WTC11 (cell line): ENCODE data around the gene F5. TPM values are rescaled to one million over a fixed set of nuclear protein-coding genes. Genes with fewer than 3 reads are reported as not detected.

Experiments
- ATAC-seq: fragments of 200-7000 bp; cut with Tn5 transposase; 2 replicates; pipeline ENCODE4 v1.10.0; 2021; ENCODE audit warnings: mild to moderate bottlenecking, moderate library complexity
- Bru-seq: library from RNA; stranded (reverse); fragments of 400-500 nt; gene quantifications from one replicate; lab custom pipeline; 2021; lab: Mats Ljungman, UMichigan
- CTCF ChIA-PET: fragments of 300-600 bp; sonication (Branson Sonifier 250); formaldehyde crosslinking; loops from one replicate; lab custom pipeline; 2021; ENCODE audit warnings: antibody characterized with exemption; lab: Charles Lee
- POLR2A ChIA-PET: fragments of 350-600 bp; sonication (Branson Sonifier 250); formaldehyde crosslinking; loops from one replicate; lab custom pipeline; 2021; ENCODE audit warnings: antibody characterized with exemption; lab: Charles Lee
- DNase-seq: peaks from one replicate; pipeline ENCODE4 v3.0.0; 2021; ENCODE audit warnings: low spot score
- H3K27ac Mint-ChIP-seq: 2 replicates; pipeline ENCODE4 v1.8.0; 2021; ENCODE audit warnings: mixed read lengths
- H3K27me3 Mint-ChIP-seq: 2 replicates; pipeline ENCODE4 v1.8.0; 2021; ENCODE audit warnings: low read depth, mild to moderate bottlenecking, moderate library complexity, mixed read lengths
- H3K36me3 Mint-ChIP-seq: 2 replicates; pipeline ENCODE4 v1.8.0; 2021; ENCODE audit warnings: mixed read lengths
- H3K4me1 Mint-ChIP-seq: 2 replicates; pipeline ENCODE4 v1.8.0; 2022; ENCODE audit warnings: mixed read lengths
- H3K4me3 Mint-ChIP-seq: 2 replicates; pipeline ENCODE4 v1.8.0; 2021; ENCODE audit warnings: mild to moderate bottlenecking, moderate library complexity, mixed read lengths
- H3K9me3 Mint-ChIP-seq: 2 replicates; pipeline ENCODE4 v1.8.0; 2021; ENCODE audit warnings: mixed read lengths
- ATF3 ChIP-seq: sonication (generic); formaldehyde crosslinking; conservative IDR thresholded peaks from 2 replicates; pipeline ENCODE4 v1.8.1; 2022; ENCODE audit warnings: mild to moderate bottlenecking, missing genetic modification reagents
- CDX4 ChIP-seq: fragments of 250-450 bp; sonication (Bioruptor Pico); IDR thresholded peaks from 2 replicates; pipeline ENCODE4 v1.9.0; 2021; ENCODE audit warnings: moderate library complexity, mild to moderate bottlenecking, inconsistent platforms, borderline replicate concordance
- CREB1 ChIP-seq: sonication (generic); formaldehyde crosslinking; IDR thresholded peaks from 2 replicates; pipeline ENCODE4 v1.8.0; 2023; ENCODE audit warnings: mild to moderate bottlenecking, missing genetic modification reagents
- E2F4 ChIP-seq: sonication (generic); formaldehyde crosslinking; IDR thresholded peaks from 2 replicates; pipeline ENCODE4 v1.8.1; 2022; ENCODE audit warnings: low read depth, mild to moderate bottlenecking, moderate library complexity, missing genetic modification reagents, borderline replicate concordance
- E2F5 ChIP-seq: sonication (generic); formaldehyde crosslinking; IDR thresholded peaks from 2 replicates; pipeline ENCODE4 v1.8.1; 2022; ENCODE audit warnings: mild to moderate bottlenecking, moderate library complexity, missing genetic modification reagents
- ETV6 ChIP-seq: sonication (generic); formaldehyde crosslinking; IDR thresholded peaks from 2 replicates; pipeline ENCODE4 v1.8.1; 2022; ENCODE audit warnings: mild to moderate bottlenecking, missing genetic modification reagents
- FOXK1 ChIP-seq: sonication (generic); formaldehyde crosslinking; IDR thresholded peaks from 2 replicates; pipeline ENCODE4 v1.8.0; 2022; ENCODE audit warnings: mild to moderate bottlenecking, moderate library complexity, missing genetic modification reagents
- GABPB1 ChIP-seq: sonication (generic); formaldehyde crosslinking; IDR thresholded peaks from 2 replicates; pipeline ENCODE4 v1.8.1; 2023; ENCODE audit warnings: mild to moderate bottlenecking, missing genetic modification reagents
- HMGA2 ChIP-seq: fragments of 250-450 bp; sonication (Bioruptor Pico); IDR thresholded peaks from 2 replicates; pipeline ENCODE4 v1.4.0; 2021; ENCODE audit warnings: mild to moderate bottlenecking, moderate library complexity
- JUN ChIP-seq: sonication (generic); formaldehyde crosslinking; IDR thresholded peaks from 2 replicates; pipeline ENCODE4 v1.8.0; 2023; ENCODE audit warnings: mild to moderate bottlenecking, missing genetic modification reagents
- NR2C2 ChIP-seq: sonication (generic); formaldehyde crosslinking; IDR thresholded peaks from 2 replicates; pipeline ENCODE4 v1.8.0; 2022; ENCODE audit warnings: mild to moderate bottlenecking, missing genetic modification reagents
- NR3C1 ChIP-seq: sonication (generic); formaldehyde crosslinking; conservative IDR thresholded peaks from 2 replicates; pipeline ENCODE4 v1.8.1; 2023; ENCODE audit warnings: low read depth, mild to moderate bottlenecking, missing genetic modification reagents
- PREB ChIP-seq: sonication (generic); formaldehyde crosslinking; IDR thresholded peaks from 2 replicates; pipeline ENCODE4 v1.8.1; 2022; ENCODE audit warnings: mild to moderate bottlenecking, missing genetic modification reagents, moderate library complexity, borderline replicate concordance
- RORB ChIP-seq: fragments of 250-450 bp; sonication (Bioruptor Pico); IDR thresholded peaks from 2 replicates; pipeline ENCODE4 v1.9.0; 2021; ENCODE audit warnings: mild to moderate bottlenecking
- STAT6 ChIP-seq: sonication (generic); formaldehyde crosslinking; conservative IDR thresholded peaks from 2 replicates; pipeline ENCODE4 v1.8.1; 2023; ENCODE audit warnings: mild to moderate bottlenecking, low read depth, missing genetic modification reagents, moderate library complexity
- ZBTB21 ChIP-seq: sonication (generic); formaldehyde crosslinking; IDR thresholded peaks from 2 replicates; pipeline ENCODE4 v1.8.1; 2023; ENCODE audit warnings: mild to moderate bottlenecking, missing genetic modification reagents, borderline replicate concordance
- ZMAT4 ChIP-seq: fragments of 250-450 bp; sonication (Bioruptor Pico); IDR thresholded peaks from 2 replicates; pipeline ENCODE4 v1.9.0; 2021; ENCODE audit warnings: mild to moderate bottlenecking
- ZNF232 ChIP-seq: sonication (generic); formaldehyde crosslinking; IDR thresholded peaks from 2 replicates; pipeline ENCODE4 v1.8.0; 2022; ENCODE audit warnings: mild to moderate bottlenecking, missing genetic modification reagents
- ZNF416 ChIP-seq: fragments of 250-450 bp; sonication (Bioruptor Pico); IDR thresholded peaks from 2 replicates; pipeline ENCODE4 v1.9.0; 2021; ENCODE audit warnings: mild to moderate bottlenecking, inconsistent platforms
- long read RNA-seq, 3 experiments: library from RNA in 1 of 3; library from capped mRNA in 1 of 3; library from polyadenylated mRNA in 1 of 3; unstranded in 2 of 3; stranded (forward) in 1 of 3; transcript quantifications; one replicate each; pipeline ENCODE4 v2.0.0, GENCODE V29; 2021
- total RNA-seq: library from RNA; stranded (reverse); gene quantifications from 3 replicates; pipeline ENCODE4 v1.2.3, GENCODE V29; 2021

Gene F5
- total RNA-seq (0.20 to 0.21 TPM (median 0.21 TPM) in 3 replicates), Bru-seq, nascent RNA (percentile 15 among the genes with signal in this experiment)
- long read RNA-seq, experiment 1, result 0 reads
- long read RNA-seq, experiment 2, result 0 reads
- long read RNA-seq, experiment 3, result 0 reads

- CTCF ChIA-PET, result interaction anchor here (0.8 to 2.2 kb wide), 17 partner anchors 9 to 983 kb away, joined by 3 to 36 read pairs (median 4); partner anchors contain the start of gene METTL18
- H3K9me3 Mint-ChIP-seq, result no peaks in the 10 kb centered on the region
- POLR2A ChIA-PET, result interaction anchor here (0.6 to 0.8 kb wide), 2 partner anchors 10 to 14 kb away, joined by 4 to 5 read pairs; no protein-coding TSS in a partner anchor
- H3K36me3 Mint-ChIP-seq, result no peaks in the 10 kb centered on the region
- H3K27me3 Mint-ChIP-seq, result peaks cover 4% of the 10 kb centered on the region; the same call in 1 of the 2 replicates
- H3K4me3 Mint-ChIP-seq, result peak within 1 kb of the TSS; percentile 48; the same call in 1 of the 2 replicates
- DNase-seq, result peak; percentile 81
- H3K27ac Mint-ChIP-seq, result no peak within 1 kb of the TSS
- peak; percentile 100 for ATAC-seq
- peaks cover 6% of the 10 kb centered on the region; the same call in 1 of the 2 replicates for H3K4me1 Mint-ChIP-seq
- no peak for TF ChIP-seq NR3C1 (CRISPR knock-in tag)
- TF ChIP-seq GABPB1, result peak; percentile 70
- peak; percentile 36; the same call in 1 of the 2 replicates for TF ChIP-seq ETV6 (CRISPR knock-in tag)
- TF ChIP-seq CDX4, result no peak
Measured at GRCh38 chr1:169586395-169587255, at the start of gene F5. TSS of gene F5 (minus strand) at chr1:169586481. CDS start at chr1:169586386, 95 bp downstream.

- peaks cover 13% of the 10 kb centered on the region for H3K36me3 Mint-ChIP-seq
- H3K9me3 Mint-ChIP-seq, result peaks cover 41% of the 10 kb centered on the region
- H3K4me1 Mint-ChIP-seq, result no peaks in the 10 kb centered on the region
- CTCF ChIA-PET, result interaction anchor here (1.0 kb wide), 1 partner anchor 54 kb away, joined by 3 read pairs; no protein-coding TSS in a partner anchor
- H3K27ac Mint-ChIP-seq, result no peak overlapping the region
- H3K27me3 Mint-ChIP-seq, result peaks cover 5% of the 10 kb centered on the region; the same call in 1 of the 2 replicates
- DNase-seq (no peak), ATAC-seq (no peak)
- no peak overlapping the region for H3K4me3 Mint-ChIP-seq
- POLR2A ChIA-PET, result no interaction called here
- TF ChIP-seq NR2C2 (CRISPR knock-in tag), result no peak
- TF ChIP-seq FOXK1 (CRISPR knock-in tag), result no peak
- TF ChIP-seq ATF3 (CRISPR knock-in tag), result no peak
- TF ChIP-seq HMGA2 (CRISPR knock-in tag), result no peak
- no peak for TF ChIP-seq ZNF416 (CRISPR knock-in tag)
- no peak for TF ChIP-seq E2F4 (CRISPR knock-in tag)
- no peak for TF ChIP-seq ZNF232 (CRISPR knock-in tag)
- no peak for TF ChIP-seq ZBTB21
- no peak for TF ChIP-seq STAT6 (CRISPR knock-in tag)
- no peak for TF ChIP-seq PREB
- no peak for TF ChIP-seq RORB
- no peak for TF ChIP-seq E2F5 (CRISPR knock-in tag)
- no peak for TF ChIP-seq NR3C1 (CRISPR knock-in tag)
- no peak for TF ChIP-seq ZMAT4
- no peak for TF ChIP-seq JUN (CRISPR knock-in tag)
- TF ChIP-seq CREB1, result no peak
- TF ChIP-seq ETV6 (CRISPR knock-in tag), result no peak
Measured at GRCh38 chr1:169634877-169635276, 48.6 kb upstream of the F5 start.
